GM18505 (cell line): Measurements from ENCODE around the gene UBE4A.
A peak's percentile ranks its signal among the peaks of the same experiment; 100 is the strongest.

ENCODE experiments used
- ATAC-seq: cut with Tn5 transposase; IDR thresholded peaks from one replicate; pipeline ENCODE4 v1.9.1; 2021; ENCODE audit not compliant: unreplicated experiment
- POLR2A ChIP-seq: IDR thresholded peaks from 4 replicates; pipeline ENCODE4 v1.6.1; 2011; ENCODE audit warnings: borderline replicate concordance; ENCODE audit not compliant: insufficient read depth, insufficient read length; ENCODE audit errors: extremely low read depth

UBE4A gene, protein sequence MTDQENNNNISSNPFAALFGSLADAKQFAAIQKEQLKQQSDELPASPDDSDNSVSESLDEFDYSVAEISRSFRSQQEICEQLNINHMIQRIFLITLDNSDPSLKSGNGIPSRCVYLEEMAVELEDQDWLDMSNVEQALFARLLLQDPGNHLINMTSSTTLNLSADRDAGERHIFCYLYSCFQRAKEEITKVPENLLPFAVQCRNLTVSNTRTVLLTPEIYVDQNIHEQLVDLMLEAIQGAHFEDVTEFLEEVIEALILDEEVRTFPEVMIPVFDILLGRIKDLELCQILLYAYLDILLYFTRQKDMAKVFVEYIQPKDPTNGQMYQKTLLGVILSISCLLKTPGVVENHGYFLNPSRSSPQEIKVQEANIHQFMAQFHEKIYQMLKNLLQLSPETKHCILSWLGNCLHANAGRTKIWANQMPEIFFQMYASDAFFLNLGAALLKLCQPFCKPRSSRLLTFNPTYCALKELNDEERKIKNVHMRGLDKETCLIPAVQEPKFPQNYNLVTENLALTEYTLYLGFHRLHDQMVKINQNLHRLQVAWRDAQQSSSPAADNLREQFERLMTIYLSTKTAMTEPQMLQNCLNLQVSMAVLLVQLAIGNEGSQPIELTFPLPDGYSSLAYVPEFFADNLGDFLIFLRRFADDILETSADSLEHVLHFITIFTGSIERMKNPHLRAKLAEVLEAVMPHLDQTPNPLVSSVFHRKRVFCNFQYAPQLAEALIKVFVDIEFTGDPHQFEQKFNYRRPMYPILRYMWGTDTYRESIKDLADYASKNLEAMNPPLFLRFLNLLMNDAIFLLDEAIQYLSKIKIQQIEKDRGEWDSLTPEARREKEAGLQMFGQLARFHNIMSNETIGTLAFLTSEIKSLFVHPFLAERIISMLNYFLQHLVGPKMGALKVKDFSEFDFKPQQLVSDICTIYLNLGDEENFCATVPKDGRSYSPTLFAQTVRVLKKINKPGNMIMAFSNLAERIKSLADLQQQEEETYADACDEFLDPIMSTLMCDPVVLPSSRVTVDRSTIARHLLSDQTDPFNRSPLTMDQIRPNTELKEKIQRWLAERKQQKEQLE

DNA sequence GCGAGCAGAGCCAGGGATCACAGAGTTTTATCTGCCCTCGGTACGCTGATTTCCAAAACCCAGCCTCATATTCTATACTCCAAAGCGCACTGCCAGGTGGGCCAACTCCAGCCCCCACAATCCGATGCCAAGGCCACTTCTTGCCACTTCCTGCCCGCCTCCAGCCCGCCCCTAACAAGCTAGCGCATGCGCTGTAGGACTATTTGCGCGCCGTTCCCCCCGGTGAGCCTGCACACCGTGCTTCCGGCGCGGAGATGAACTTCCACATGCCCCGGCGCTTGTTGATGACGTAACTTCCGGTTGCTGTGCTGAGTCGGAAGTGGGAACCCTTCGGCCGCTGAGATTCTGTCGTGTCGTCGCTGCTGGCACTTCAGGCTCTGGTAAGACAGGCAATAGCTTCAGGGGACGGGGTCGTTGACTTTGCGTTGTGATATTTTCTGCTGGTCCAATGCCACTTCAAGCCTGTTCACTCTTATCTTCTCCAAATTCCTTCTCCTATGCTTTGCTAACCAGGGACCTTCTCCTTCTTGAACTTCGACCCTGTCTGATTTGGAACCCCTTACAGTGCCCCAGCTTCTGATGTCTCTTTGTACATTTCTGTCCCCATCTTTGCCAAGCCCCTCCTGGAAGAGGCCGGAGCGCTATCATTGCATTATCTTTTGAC is at the start of gene UBE4A:
TSS of gene UBE4A (plus strand) at position 306 of the 664 bp plus-strand sequence. CDS start 5,481 bp downstream, outside the sequence.
- peak; percentile 98 for TF ChIP-seq POLR2A
- ATAC-seq = peak; percentile 92

DNA sequence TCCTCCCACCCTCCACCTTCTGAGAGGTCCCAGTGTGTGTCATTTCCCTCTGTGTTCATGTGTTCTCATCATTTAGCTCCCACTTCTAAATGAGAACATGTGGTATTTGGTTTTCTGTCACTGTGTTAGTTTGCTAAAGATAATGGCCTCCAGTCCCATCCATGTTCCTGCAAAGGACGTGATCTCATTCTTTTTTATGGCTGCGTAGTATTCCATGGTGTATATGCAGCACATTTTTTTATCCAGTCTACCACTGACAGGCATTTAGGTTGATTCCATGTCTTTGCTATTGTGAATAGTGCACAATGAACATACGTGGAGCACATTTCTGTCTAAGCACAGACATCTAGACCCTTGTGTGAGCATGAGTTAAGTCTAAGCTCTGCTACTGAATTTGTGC is 49.1 kb upstream of the UBE4A start:
- TF ChIP-seq POLR2A = no peak
- ATAC-seq = no peak

DNA sequence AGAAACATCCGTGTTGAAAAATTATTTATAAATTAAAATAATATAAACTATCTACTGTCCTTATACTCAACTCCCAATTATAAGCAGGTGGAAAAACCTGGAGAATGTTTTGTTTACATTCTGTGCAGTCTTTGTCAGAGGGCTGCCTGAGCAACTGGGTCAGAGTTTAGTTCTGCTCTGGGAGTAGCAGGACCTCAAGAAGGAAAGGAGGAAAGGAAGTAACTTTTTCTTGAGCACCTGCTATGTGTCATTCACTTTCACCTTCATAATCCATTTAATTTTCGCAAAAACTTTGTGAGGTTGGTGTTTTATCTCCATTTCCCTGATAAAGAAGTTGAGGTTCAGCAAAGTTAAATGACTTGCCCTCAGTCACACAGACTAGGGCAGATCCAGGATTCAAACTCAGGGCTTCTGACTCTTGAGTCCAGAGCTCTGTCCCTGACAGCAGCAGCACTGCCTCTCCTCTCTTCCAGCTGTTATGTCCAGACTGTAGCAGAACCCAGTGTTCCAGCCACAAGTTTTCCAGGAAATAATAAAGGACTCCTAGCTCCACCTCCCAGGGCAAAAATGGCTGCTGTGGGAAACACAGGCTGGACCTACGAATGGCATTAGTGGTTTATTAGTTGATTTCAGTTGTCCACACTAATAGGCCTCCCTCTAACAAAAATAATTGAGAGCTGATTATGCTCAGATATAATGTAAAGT is 48.5 kb upstream of the UBE4A start:
- no peak for TF ChIP-seq POLR2A
- no peak for ATAC-seq

DNA sequence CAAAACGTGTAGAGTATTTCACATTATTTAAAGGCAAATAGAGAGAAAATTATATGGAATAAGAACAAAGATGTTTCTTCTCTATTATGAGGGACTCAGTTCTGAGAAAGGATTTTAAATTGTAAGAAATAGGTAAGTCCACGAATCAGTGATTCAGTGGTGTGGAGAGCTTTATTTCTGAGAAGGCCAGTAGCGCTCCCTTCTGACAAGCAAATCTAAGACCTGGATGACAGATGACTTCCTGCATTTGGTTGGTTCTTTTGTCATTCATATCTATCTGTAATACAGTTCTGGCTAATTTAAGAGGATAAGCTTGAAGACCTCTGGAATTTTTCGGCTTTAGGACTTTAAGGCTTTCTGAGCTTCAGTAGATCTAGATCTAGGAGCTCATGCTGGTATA is 47.9 kb upstream of the UBE4A start:
- no peak for TF ChIP-seq POLR2A
- ATAC-seq = no peak

- TF ChIP-seq POLR2A = no peak
- no peak for ATAC-seq
These were observed 47.1 kb upstream of the UBE4A start for GRCh38 chr11:118312328-118312727.

DNA sequence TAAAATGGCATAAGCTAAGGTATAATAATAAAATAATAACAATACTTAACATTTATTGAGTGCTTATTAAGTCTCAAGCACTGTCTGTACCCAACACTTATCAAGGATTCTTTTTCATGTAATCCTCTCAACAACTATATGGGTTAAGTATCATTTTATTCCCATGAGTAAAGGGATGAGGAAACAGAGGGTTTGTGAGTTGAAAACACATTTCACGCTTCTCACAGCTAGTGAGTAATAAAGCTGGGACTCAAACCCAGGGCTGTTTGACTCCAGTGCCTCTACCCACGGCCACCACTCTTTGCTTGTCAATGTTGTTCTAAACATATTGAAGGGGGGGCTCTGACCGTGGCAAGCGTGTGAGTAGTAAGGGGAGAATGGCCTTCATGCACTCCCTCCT is 46.2 kb upstream of the UBE4A start:
- TF ChIP-seq POLR2A = no peak
- ATAC-seq = no peak

DNA sequence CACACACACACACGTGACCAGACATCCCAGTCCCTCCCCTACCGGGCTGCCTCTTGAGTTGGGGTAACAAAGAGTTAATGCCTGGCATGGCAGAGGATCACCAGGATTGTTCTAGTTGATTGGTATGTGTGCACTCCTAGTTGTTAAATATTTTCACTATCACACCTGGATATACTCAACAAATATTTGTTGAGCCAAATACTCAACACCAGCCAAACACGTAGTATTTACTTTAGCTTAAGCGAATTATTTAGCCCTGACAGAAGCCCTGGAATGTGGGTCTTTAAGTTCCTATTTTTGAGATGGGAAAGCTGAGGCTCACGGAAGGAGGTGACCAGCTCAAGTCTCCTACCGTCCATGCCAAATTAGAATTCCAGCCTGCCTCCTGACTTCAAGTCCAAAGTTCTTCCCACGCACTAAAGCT is 44.4 kb upstream of the UBE4A start:
- no peak for ATAC-seq
- no peak for TF ChIP-seq POLR2A

- no peak for ATAC-seq
- no peak for TF ChIP-seq POLR2A
These were observed 41.3 kb upstream of the UBE4A start for GRCh38 chr11:118318124-118318523.

DNA sequence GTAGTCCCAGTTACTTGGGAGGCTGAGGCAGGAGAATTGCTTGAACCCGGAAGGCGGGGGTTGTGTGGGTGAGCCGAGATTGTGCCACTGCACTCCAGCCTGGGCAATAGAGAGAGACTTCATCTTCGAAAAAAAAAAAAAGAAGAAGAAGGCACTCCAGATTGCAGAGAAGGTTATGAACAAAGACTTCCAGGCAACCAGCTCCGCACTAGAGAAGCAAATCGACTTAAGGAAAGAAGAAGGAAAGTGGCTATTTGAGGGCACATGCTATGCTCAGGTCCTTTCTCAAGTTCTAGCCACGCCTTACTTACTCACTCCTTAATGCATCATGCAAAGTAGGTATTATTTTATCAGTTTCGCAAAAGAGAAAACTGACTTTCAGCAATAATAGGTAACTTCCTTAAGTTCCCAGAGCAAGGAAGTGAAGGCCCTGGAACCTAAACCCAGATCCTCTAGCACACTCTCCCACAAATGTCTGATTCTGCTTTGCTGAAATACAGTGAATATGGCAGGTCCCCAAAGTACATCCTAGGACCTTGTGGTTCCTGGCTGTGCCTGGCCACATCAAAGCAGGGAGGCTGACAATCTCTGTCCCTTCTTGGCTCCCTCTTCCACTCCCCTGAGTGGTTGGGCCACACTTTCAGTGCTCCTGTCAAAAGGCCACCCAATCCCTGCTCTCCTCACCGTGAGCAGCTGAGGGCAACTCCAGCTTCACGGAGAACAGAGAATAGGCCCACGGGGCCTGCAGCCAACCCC is 40.6 kb upstream of the UBE4A start:
- TF ChIP-seq POLR2A = no peak
- no peak for ATAC-seq

- no peak for ATAC-seq
- TF ChIP-seq POLR2A = no peak
These were observed 40.1 kb upstream of the UBE4A start for GRCh38 chr11:118319337-118319707.

GRCh38 chr11:118320515-118320914 is 38.9 kb upstream of the UBE4A start:
- no peak for ATAC-seq
- TF ChIP-seq POLR2A = no peak
